H1 (cell line): ENCODE measurements around the gene STX12. TPM values are rescaled to one million over a fixed set of nuclear protein-coding genes. Genes with fewer than 3 reads are reported as not detected.

Experiments
- CBX8 ChIP-seq: fragments of 300-800, 300-1000 bp; sonication (generic); IDR thresholded peaks from 2 replicates; pipeline ENCODE4 v1.7.1; 2016; ENCODE audit warnings: low read depth, low read length, borderline replicate concordance
- CHD1 ChIP-seq: IDR thresholded peaks from 2 replicates; pipeline ENCODE4 v1.6.1; 2012; ENCODE audit warnings: low read depth, low read length, improper control_type of control experiment
- CREB1 ChIP-seq: IDR thresholded peaks from 2 replicates; pipeline ENCODE4 v1.6.1; 2012; ENCODE audit warnings: inconsistent platforms
- GABPA ChIP-seq: IDR thresholded peaks from 2 replicates; pipeline ENCODE4 v1.6.1; 2011; ENCODE audit warnings: mild to moderate bottlenecking, low read length, moderate library complexity, borderline replicate concordance; ENCODE audit not compliant: insufficient read depth
- HDAC2 ChIP-seq, 2 experiments: fragments of 300-600 bp in 1 of 2; sonication (generic) in 1 of 2; IDR thresholded peaks; 2 replicates each; pipeline ENCODE4 v1.6.1; 2011 to 2012; ENCODE audit warnings: low read depth in 2 of 2, low read length in 2 of 2, mild to moderate bottlenecking in 2 of 2, moderate library complexity in 2 of 2, borderline replicate concordance in 1 of 2, inconsistent platforms in 1 of 2
- PHF8 ChIP-seq: fragments of 200-600 bp; sonication (generic); conservative IDR thresholded peaks from 2 replicates; pipeline ENCODE4 v1.7.1; 2012; ENCODE audit warnings: low read depth, mild to moderate bottlenecking, inconsistent platforms, low read length, moderate library complexity
- SIN3A ChIP-seq, 2 experiments: IDR thresholded peaks in 1 of 2; conservative IDR thresholded peaks in 1 of 2; 2 replicates each; pipeline ENCODE4 v1.6.1; 2011 to 2012; ENCODE audit warnings: low read length in 2 of 2, improper control_type of control experiment in 1 of 2, low read depth in 1 of 2, mild to moderate bottlenecking in 1 of 2
- TCF12 ChIP-seq: IDR thresholded peaks from 2 replicates; pipeline ENCODE4 v1.6.1; 2011; ENCODE audit warnings: low read depth, mild to moderate bottlenecking, low read length
- polyA plus RNA-seq, 7 experiments: library from polyadenylated mRNA; depleted of rRNA in 3 of 7; stranded (reverse) in 5 of 7; unstranded in 2 of 7; fragments of >200 nt in 5 of 7; fragments of 200-250 nt in 2 of 7; gene quantifications; 1 replicate in 5 of 7; 2 replicates in 1 of 7; 4 replicates in 1 of 7; pipeline versions ENCODE4 v1.2.1 to v1.2.3, GENCODE V29; 2011 to 2013; ENCODE audit warnings: missing spikeins in 2 of 7, mixed read lengths in 2 of 7
- total RNA-seq: library from RNA; stranded (reverse); fragmentation: NEBNext Ultra II Directional; extraction: Animal tissue kit (Norgen Biotek cat#: 25700); gene quantifications from 2 replicates; pipeline ENCODE4 v1.2.1, GENCODE V29; 2021
- TF ChIP-seq, protein P1 (sequence below): fragments of 300-600 bp; sonication (generic); IDR thresholded peaks from 2 replicates; pipeline ENCODE4 v1.7.1; 2012; ENCODE audit warnings: low read length, moderate library complexity, mild to moderate bottlenecking, inconsistent platforms; ENCODE audit not compliant: insufficient replicate concordance

STX12 gene
- total and polyA plus RNA-seq, 2 of the 8 experiments (the other 6 are each of a cell fraction or from before 2014, with no cell fraction given): 3.7 to 11.0 TPM

DNA sequence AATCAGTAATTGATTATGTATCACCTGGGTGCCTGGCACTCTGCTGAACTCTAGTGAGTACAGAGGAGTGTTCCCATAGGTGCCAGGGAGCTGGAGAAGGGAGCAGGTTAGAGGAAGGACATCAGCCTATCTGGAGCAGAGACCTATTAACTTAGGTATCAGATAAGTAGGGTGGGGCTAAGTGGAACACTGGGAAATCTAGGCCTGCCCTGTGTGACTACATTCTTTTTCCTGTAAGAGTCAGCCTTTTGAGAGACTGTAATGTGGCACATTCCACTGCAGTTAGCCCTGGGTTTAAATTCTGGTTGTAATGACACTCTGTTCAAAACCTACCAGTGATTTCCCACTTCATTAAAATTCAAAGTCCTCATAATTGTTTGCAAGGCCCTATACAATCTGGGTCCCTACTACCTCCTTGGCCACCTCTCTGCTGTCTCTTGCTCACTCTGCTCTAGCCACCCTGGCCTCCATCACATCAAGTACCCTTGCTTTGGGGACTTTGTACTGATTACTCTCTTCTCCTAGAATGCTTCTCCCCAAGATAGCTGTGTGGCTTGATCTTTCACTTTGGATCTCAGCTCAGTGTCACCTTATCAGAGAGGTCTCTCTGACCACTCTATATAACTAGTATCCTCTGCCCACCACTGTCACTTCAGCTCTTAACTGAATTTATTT is 12.9 kb downstream of the STX12 start (continued):
- TF ChIP-seq, protein P1, sequence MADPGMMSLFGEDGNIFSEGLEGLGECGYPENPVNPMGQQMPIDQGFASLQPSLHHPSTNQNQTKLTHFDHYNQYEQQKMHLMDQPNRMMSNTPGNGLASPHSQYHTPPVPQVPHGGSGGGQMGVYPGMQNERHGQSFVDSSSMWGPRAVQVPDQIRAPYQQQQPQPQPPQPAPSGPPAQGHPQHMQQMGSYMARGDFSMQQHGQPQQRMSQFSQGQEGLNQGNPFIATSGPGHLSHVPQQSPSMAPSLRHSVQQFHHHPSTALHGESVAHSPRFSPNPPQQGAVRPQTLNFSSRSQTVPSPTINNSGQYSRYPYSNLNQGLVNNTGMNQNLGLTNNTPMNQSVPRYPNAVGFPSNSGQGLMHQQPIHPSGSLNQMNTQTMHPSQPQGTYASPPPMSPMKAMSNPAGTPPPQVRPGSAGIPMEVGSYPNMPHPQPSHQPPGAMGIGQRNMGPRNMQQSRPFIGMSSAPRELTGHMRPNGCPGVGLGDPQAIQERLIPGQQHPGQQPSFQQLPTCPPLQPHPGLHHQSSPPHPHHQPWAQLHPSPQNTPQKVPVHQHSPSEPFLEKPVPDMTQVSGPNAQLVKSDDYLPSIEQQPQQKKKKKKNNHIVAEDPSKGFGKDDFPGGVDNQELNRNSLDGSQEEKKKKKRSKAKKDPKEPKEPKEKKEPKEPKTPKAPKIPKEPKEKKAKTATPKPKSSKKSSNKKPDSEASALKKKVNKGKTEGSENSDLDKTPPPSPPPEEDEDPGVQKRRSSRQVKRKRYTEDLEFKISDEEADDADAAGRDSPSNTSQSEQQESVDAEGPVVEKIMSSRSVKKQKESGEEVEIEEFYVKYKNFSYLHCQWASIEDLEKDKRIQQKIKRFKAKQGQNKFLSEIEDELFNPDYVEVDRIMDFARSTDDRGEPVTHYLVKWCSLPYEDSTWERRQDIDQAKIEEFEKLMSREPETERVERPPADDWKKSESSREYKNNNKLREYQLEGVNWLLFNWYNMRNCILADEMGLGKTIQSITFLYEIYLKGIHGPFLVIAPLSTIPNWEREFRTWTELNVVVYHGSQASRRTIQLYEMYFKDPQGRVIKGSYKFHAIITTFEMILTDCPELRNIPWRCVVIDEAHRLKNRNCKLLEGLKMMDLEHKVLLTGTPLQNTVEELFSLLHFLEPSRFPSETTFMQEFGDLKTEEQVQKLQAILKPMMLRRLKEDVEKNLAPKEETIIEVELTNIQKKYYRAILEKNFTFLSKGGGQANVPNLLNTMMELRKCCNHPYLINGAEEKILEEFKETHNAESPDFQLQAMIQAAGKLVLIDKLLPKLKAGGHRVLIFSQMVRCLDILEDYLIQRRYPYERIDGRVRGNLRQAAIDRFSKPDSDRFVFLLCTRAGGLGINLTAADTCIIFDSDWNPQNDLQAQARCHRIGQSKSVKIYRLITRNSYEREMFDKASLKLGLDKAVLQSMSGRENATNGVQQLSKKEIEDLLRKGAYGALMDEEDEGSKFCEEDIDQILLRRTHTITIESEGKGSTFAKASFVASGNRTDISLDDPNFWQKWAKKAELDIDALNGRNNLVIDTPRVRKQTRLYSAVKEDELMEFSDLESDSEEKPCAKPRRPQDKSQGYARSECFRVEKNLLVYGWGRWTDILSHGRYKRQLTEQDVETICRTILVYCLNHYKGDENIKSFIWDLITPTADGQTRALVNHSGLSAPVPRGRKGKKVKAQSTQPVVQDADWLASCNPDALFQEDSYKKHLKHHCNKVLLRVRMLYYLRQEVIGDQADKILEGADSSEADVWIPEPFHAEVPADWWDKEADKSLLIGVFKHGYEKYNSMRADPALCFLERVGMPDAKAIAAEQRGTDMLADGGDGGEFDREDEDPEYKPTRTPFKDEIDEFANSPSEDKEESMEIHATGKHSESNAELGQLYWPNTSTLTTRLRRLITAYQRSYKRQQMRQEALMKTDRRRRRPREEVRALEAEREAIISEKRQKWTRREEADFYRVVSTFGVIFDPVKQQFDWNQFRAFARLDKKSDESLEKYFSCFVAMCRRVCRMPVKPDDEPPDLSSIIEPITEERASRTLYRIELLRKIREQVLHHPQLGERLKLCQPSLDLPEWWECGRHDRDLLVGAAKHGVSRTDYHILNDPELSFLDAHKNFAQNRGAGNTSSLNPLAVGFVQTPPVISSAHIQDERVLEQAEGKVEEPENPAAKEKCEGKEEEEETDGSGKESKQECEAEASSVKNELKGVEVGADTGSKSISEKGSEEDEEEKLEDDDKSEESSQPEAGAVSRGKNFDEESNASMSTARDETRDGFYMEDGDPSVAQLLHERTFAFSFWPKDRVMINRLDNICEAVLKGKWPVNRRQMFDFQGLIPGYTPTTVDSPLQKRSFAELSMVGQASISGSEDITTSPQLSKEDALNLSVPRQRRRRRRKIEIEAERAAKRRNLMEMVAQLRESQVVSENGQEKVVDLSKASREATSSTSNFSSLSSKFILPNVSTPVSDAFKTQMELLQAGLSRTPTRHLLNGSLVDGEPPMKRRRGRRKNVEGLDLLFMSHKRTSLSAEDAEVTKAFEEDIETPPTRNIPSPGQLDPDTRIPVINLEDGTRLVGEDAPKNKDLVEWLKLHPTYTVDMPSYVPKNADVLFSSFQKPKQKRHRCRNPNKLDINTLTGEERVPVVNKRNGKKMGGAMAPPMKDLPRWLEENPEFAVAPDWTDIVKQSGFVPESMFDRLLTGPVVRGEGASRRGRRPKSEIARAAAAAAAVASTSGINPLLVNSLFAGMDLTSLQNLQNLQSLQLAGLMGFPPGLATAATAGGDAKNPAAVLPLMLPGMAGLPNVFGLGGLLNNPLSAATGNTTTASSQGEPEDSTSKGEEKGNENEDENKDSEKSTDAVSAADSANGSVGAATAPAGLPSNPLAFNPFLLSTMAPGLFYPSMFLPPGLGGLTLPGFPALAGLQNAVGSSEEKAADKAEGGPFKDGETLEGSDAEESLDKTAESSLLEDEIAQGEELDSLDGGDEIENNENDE: no peak
- TF ChIP-seq PHF8 (no peak), GABPA (no peak), SIN3A (conservative IDR thresholded peaks at IDR 0.05 in 1 of 2, IDR thresholded peaks at IDR 0.05 in 1 of 2; ENCODE audit: low read depth in 1 of 2, low read length in 2 of 2) (no peak), CREB1 (no peak), HDAC2 (IDR thresholded peaks at IDR 0.05; ENCODE audit: borderline replicate concordance in 1 of 2, low read depth in 2 of 2, low read length in 2 of 2) (no peak), CBX8 (no peak), CHD1 (no peak), TCF12 (no peak)
